Measurements from ENCODE around the gene FFAR2. TPM values are rescaled to one million over a fixed set of nuclear protein-coding genes. Genes with fewer than 3 reads are reported as not detected.

Gene FFAR2
- not detected in 2 replicates for total RNA-seq

GRCh38 chr19:35447606-35448469 lies at the start of gene FFAR2:
FFAR2 (plus strand) TSS chr19:35448257; CDS start chr19:35449715, 1,458 bp downstream.

GRCh38 chr19:35490364-35490763 lies 42.3 kb downstream of the FFAR2 start, which contains the start of gene KRTDAP:
KRTDAP (minus strand) TSS chr19:35490464; CDS start chr19:35490442, 22 bp downstream.

Other genes starting within 250 kb of the FFAR2 start
- gene FAM187B, start 219.5 kb upstream of the FFAR2 start, total RNA-seq = not detected in 2 replicates
- gene LSR, start 199.3 kb upstream of the FFAR2 start, total RNA-seq = 1.2 and 1.4 TPM in 2 replicates
- gene USF2, start 179.3 kb upstream of the FFAR2 start, total RNA-seq = 65.7 and 71.7 TPM in 2 replicates
- gene HAMP, start 165.7 kb upstream of the FFAR2 start, total RNA-seq = not detected in 2 replicates
- 0.34 and 2.9 TPM in 2 replicates for gene MAG, start 156.1 kb upstream of the FFAR2 start, total RNA-seq
- gene CD22, start 119.1 kb upstream of the FFAR2 start, total RNA-seq = 2.2 and 4.4 TPM in 2 replicates
- gene FFAR1, start 100.4 kb upstream of the FFAR2 start, total RNA-seq = not detected in 2 replicates
- gene FFAR3, start 89.8 kb upstream of the FFAR2 start, total RNA-seq = 0.19 TPM in 1 of 2 replicates, not detected in the other
- gene GPR42, start 77.2 kb upstream of the FFAR2 start, total RNA-seq = not detected in 2 replicates
- not detected in 2 replicates for gene KRTDAP, start 42.2 kb downstream of the FFAR2 start, total RNA-seq
- gene DMKN, start 65.4 kb downstream of the FFAR2 start, total RNA-seq = 9.1 and 10.6 TPM in 2 replicates
- gene SBSN, start 80.1 kb downstream of the FFAR2 start, total RNA-seq = 22.7 and 28.3 TPM in 2 replicates
- not detected in 2 replicates for gene GAPDHS, start 85.2 kb downstream of the FFAR2 start, total RNA-seq
- gene TMEM147, start 97.4 kb downstream of the FFAR2 start, total RNA-seq = 60.7 and 79.1 TPM in 2 replicates
- gene ATP4A, start 115.4 kb downstream of the FFAR2 start, total RNA-seq = not detected in 2 replicates
- not detected in 2 replicates for gene PMIS2, start 137.9 kb downstream of the FFAR2 start, total RNA-seq
- 2.8 and 3.6 TPM in 2 replicates for gene HAUS5, start 164.5 kb downstream of the FFAR2 start, total RNA-seq
- 59.5 and 62.7 TPM in 2 replicates for gene RBM42, start 180.8 kb downstream of the FFAR2 start, total RNA-seq
- gene ETV2, start 193.5 kb downstream of the FFAR2 start, total RNA-seq = 0.88 and 1.2 TPM in 2 replicates
- gene COX6B1, start 200.1 kb downstream of the FFAR2 start, total RNA-seq = 457 and 613 TPM in 2 replicates
- gene UPK1A, start 218.3 kb downstream of the FFAR2 start, total RNA-seq = 0.24 TPM in 1 of 2 replicates, not detected in the other

Data from cardiac ventricle fibroblast (primary cell).